Gastrocnemius medialis (tissue), 4 donors: Measurements from ENCODE around the gene SSC5D. TPM values are rescaled to one million over a fixed set of nuclear protein-coding genes. Genes with fewer than 3 reads are reported as not detected.

Experiments
- ATAC-seq, 2 donors: fragments of 150-250 bp; one replicate each; pipeline ENCODE4 v1.9.1; 2016
- DNase-seq, 2 donors: peaks; one replicate each; pipeline ENCODE4 v3.0.0-alpha.2; 2019
- H3K27ac ChIP-seq, 4 donors: fragments of 200-600 bp; sonication (generic); 1 replicate in 1 of 4; 2 replicates in 3 of 4; pipeline ENCODE4 v1.5.1; 2016 to 2018; ENCODE audit warnings: mild to moderate bottlenecking in 2 of 4, moderate library complexity in 1 of 4
- H3K27me3 ChIP-seq, 3 donors: fragments of 200-600 bp; sonication (generic) in 2 of 3; 1 replicate in 1 of 3; 2 replicates in 2 of 3; pipeline versions ENCODE4 v1.5.1 to v1.6.0; 2016 to 2019; ENCODE audit warnings: mild to moderate bottlenecking in 1 of 3, moderate library complexity in 1 of 3
- H3K36me3 ChIP-seq, 2 donors: fragments of 200-600 bp; sonication (generic) in 1 of 2; one replicate each; pipeline ENCODE4 v1.5.1; 2017 to 2018
- H3K4me1 ChIP-seq, 2 donors: fragments of 200-600 bp; sonication (generic) in 1 of 2; one replicate each; pipeline ENCODE4 v1.5.1; 2016 to 2017; ENCODE audit warnings: mild to moderate bottlenecking in 2 of 2
- H3K4me3 ChIP-seq, 4 donors: fragments of 200-600 bp; sonication (generic) in 3 of 4; 1 replicate in 1 of 4; 2 replicates in 3 of 4; pipeline ENCODE4 v1.5.1; 2016 to 2019; ENCODE audit warnings: mild to moderate bottlenecking in 2 of 4
- H3K9me3 ChIP-seq, 3 donors: fragments of 200-600 bp; sonication (generic) in 2 of 3; 1 replicate in 1 of 3; 2 replicates in 2 of 3; pipeline ENCODE4 v1.5.1; 2016 to 2019
- POLR2A ChIP-seq, 2 donors: fragments of 450-650 bp; IDR thresholded peaks; one replicate each; pipeline ENCODE4 v1.6.1; 2017; ENCODE audit warnings: antibody characterized with exemption in 2 of 2, mild to moderate bottlenecking in 2 of 2, moderate library complexity in 2 of 2
- in situ Hi-C, 4 donors: fragments of 200-750 bp; cut with MboI; loops; one replicate each; pipeline versions ENCODE4 v1.15.0 to v1.8.0; 2017; ENCODE audit warnings: low sequenced_read_pairs in 4 of 4
- intact Hi-C: fragments of 100-400 bp; cut with DNase I; formaldehyde crosslinking; loops from one replicate; pipeline ENCODE4 v1.15.1; 2023; ENCODE audit warnings: low total_unique reads
- total RNA-seq, 4 donors: library from RNA; depleted of rRNA; stranded (reverse); fragments of >200 nt; gene quantifications; one replicate each; pipeline versions ENCODE4 v1.1.0 to v1.2.3, GENCODE V29; 2016
- TF ChIP-seq, protein P1 (sequence below), 5 experiments: fragments of 450-650 bp in 3 of 5; fragments of 200-600 bp in 2 of 5; sonication (generic) in 2 of 5; IDR thresholded peaks in 4 of 5; conservative IDR thresholded peaks in 1 of 5; 1 replicate in 4 of 5; 2 replicates in 1 of 5; pipeline ENCODE4 v1.5.1; 2016 to 2019; ENCODE audit warnings: antibody characterized with exemption in 5 of 5, mild to moderate bottlenecking in 3 of 5, moderate library complexity in 3 of 5

SSC5D gene
- total RNA-seq, 4 donors from 2014 or later = 0.53 to 2.2 (median 1.1) TPM

DNA sequence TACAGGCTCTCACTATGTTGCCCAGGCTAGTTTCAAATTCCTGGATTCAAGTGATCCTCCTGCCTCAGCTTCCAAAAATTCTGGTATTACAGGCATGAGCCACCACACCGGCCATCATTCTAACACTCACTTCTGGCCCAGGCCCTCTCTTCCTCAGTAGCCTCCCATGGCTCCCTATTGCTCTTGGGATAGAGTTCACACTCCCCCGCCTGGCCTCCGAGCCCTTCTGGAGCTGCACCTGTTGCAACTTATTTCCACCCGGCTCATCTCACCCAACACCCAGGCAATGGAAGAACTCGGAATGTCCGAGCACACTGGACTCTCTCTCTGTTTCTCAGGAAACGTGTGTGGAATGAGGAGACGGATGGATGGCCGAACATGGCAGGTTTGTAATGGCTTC lies 66.1 kb downstream of the SSC5D start:
- TF ChIP-seq, protein P1, sequence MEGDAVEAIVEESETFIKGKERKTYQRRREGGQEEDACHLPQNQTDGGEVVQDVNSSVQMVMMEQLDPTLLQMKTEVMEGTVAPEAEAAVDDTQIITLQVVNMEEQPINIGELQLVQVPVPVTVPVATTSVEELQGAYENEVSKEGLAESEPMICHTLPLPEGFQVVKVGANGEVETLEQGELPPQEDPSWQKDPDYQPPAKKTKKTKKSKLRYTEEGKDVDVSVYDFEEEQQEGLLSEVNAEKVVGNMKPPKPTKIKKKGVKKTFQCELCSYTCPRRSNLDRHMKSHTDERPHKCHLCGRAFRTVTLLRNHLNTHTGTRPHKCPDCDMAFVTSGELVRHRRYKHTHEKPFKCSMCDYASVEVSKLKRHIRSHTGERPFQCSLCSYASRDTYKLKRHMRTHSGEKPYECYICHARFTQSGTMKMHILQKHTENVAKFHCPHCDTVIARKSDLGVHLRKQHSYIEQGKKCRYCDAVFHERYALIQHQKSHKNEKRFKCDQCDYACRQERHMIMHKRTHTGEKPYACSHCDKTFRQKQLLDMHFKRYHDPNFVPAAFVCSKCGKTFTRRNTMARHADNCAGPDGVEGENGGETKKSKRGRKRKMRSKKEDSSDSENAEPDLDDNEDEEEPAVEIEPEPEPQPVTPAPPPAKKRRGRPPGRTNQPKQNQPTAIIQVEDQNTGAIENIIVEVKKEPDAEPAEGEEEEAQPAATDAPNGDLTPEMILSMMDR (IDR thresholded peaks at IDR 0.05 in 4 of 5, conservative IDR thresholded peaks at IDR 0.05 in 1 of 5) = no peak
- TF ChIP-seq POLR2A (IDR thresholded peaks at IDR 0.05) = no peak
- intact Hi-C loops = no loop called here
- peak in 1 of 2 donors; percentile 43 for DNase-seq
- no peaks in the 10 kb centered on the region for H3K36me3 ChIP-seq
- peaks cover 44 to 51% of the 10 kb centered on the region in 2 donors for H3K4me1 ChIP-seq
- ATAC-seq = peak in 1 of 2 donors; percentile 19
- H3K27me3 ChIP-seq = no peaks in the 10 kb centered on the region
- H3K9me3 ChIP-seq = no peaks in the 10 kb centered on the region
- H3K27ac ChIP-seq = peak overlapping the region; percentile 21 to 88 (median 67)
- H3K4me3 ChIP-seq = no peak overlapping the region
- in situ Hi-C loops = no loop called here

DNA sequence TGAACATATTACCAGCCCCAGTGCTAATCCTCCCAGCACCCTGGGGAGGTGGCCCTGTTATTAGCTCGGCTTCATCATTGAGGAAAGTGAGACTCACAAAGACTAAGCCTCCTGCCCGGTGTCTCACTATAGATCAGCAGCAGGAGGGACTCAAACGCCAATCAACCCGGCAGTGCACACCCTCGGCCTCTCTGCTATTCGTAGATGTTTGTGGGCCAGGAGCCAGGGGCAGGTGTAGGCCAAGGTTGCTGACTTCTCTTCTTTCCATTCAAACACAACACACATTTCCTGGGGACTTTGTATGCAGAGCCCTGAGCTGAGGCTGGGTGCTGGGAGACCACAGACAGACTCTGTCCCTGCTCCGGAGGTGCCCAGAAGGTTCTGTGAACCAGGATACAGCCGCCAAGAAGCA lies 66.5 kb downstream of the SSC5D start:
- peaks cover 43 to 50% of the 10 kb centered on the region in 2 donors for H3K4me1 ChIP-seq
- H3K9me3 ChIP-seq = no peaks in the 10 kb centered on the region
- peak in 1 of 2 donors; percentile 43 for DNase-seq
- H3K27ac ChIP-seq = peak overlapping the region; percentile 21 to 88 (median 67)
- H3K36me3 ChIP-seq = no peaks in the 10 kb centered on the region
- intact Hi-C loops (no loop called here), in situ Hi-C loops (no loop called here)
- H3K27me3 ChIP-seq = no peaks in the 10 kb centered on the region
- no peak for TF ChIP-seq POLR2A (IDR thresholded peaks at IDR 0.05)
- TF ChIP-seq, protein P1 (IDR thresholded peaks at IDR 0.05 in 4 of 5, conservative IDR thresholded peaks at IDR 0.05 in 1 of 5) = no peak
- peak; percentile 32 to 57 for ATAC-seq
- H3K4me3 ChIP-seq = peak overlapping the region in 1 of 4 donors; percentile 11

DNA sequence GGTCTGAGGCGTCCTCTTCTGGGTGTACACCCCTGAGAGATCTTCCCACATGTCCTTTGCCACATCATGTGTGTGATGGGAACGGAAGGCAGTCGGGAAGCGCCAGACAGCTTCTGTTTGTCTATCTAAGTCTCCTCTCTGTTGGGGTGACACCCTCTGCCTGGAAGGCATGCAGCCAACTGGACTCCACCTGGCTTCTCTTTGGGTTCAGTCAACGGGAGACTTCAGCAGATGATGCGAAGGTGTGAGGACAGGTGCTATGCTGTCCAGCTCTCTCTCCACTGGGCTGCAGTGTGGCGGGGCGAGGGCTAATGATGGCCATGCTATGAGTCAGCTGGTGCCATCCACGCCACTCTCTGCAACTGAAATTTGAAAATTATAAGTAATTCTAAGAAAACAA lies 71.4 kb downstream of the SSC5D start:
- intact Hi-C loops = loop anchor here (5.0 kb wide), 1 partner anchor 38 kb away; the partner anchor contains the start of gene FIZ1
- no peaks in the 10 kb centered on the region for H3K27me3 ChIP-seq
- in situ Hi-C loops = no loop called here
- ATAC-seq = no peak
- H3K4me1 ChIP-seq = peaks cover 26 to 35% of the 10 kb centered on the region in 2 donors
- DNase-seq = no peak
- H3K4me3 ChIP-seq = no peak overlapping the region
- H3K9me3 ChIP-seq = no peaks in the 10 kb centered on the region
- no peak for TF ChIP-seq POLR2A (IDR thresholded peaks at IDR 0.05)
- TF ChIP-seq, protein P1 (IDR thresholded peaks at IDR 0.05 in 4 of 5, conservative IDR thresholded peaks at IDR 0.05 in 1 of 5) = no peak
- H3K27ac ChIP-seq = no peak overlapping the region
- no peaks in the 10 kb centered on the region for H3K36me3 ChIP-seq

DNA sequence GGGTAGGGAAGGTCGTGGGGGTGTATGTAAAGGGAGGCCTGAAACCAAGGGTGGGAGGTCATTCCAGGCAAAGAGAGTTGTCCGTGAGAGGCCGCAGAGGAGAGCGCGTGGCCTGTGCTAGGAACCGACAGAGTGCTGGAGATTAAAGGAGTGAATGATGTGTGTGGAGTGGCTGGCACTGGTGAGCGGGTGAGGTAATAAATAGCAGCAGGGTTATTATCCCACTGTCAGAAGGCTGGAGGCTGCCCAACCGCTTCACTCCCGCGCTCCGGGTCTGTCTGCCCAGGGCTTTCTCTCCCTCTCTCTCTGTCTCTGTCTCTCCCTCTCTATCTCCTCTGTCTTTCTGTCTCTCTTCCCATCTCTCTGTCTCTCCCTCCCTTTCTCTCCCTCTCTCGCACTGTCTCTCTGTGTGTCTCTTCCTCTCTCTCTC lies 75.0 kb downstream of the SSC5D start:
- Histone ChIP-seq H3K36me3 (no peaks in the 10 kb centered on the region), H3K27ac (peak overlapping the region; percentile 79 to 93 (median 84)), H3K4me3 (peak overlapping the region in 1 of 4 donors; percentile 16), H3K4me1 (peaks cover 9 to 14% of the 10 kb centered on the region in 2 donors), H3K9me3 (no peaks in the 10 kb centered on the region), H3K27me3 (no peaks in the 10 kb centered on the region)
- in situ Hi-C loops = no loop called here
- intact Hi-C loops = loop anchor here (1.0 to 5.0 kb wide), 2 partner anchors 17 to 34 kb away; partner anchors contain the start of genes FIZ1 and ZNF579
- ATAC-seq = peak; percentile 95 to 97
- peak; percentile 79 for TF ChIP-seq POLR2A (IDR thresholded peaks at IDR 0.05)
- TF ChIP-seq, protein P1 (IDR thresholded peaks at IDR 0.05 in 4 of 5, conservative IDR thresholded peaks at IDR 0.05 in 1 of 5) = no peak
- DNase-seq = peak; percentile 64 to 83

DNA sequence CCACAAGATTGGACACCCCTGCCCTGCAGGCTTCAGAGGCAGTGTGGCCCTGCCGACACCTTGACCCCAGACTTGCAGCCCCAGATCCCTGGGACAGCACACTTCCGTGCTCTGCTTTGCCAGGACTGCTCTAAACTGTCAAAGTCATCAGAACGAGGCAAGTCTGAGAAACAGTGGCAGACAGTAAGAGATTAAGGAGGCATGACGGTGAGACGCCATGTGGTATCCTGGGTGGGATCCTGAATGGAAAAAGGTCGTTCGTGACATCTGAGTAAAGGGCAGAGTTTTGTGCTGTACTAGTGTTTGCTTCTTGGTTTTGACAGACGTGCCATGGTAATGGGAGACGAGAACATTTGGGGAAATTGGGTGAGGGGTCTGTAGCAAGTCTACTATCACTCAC lies 78.6 kb downstream of the SSC5D start:
- in situ Hi-C loops = no loop called here
- Histone ChIP-seq H3K36me3 (no peaks in the 10 kb centered on the region), H3K27ac (no peak overlapping the region), H3K4me1 (peaks cover 9 to 11% of the 10 kb centered on the region in 2 donors), H3K9me3 (no peaks in the 10 kb centered on the region), H3K4me3 (no peak overlapping the region), H3K27me3 (no peaks in the 10 kb centered on the region)
- ATAC-seq (no peak), DNase-seq (no peak)
- intact Hi-C loops = no loop called here
- TF ChIP-seq, protein P1 (IDR thresholded peaks at IDR 0.05 in 4 of 5, conservative IDR thresholded peaks at IDR 0.05 in 1 of 5) = no peak
- no peak for TF ChIP-seq POLR2A (IDR thresholded peaks at IDR 0.05)
